ENCODE results near the gene LY86. TPM values are rescaled to one million over a fixed set of nuclear protein-coding genes. Genes with fewer than 3 reads are reported as not detected.

The LY86 gene
- total and polyA plus RNA-seq, 2 donors: 13.4 to 17.1 TPM

DNA sequence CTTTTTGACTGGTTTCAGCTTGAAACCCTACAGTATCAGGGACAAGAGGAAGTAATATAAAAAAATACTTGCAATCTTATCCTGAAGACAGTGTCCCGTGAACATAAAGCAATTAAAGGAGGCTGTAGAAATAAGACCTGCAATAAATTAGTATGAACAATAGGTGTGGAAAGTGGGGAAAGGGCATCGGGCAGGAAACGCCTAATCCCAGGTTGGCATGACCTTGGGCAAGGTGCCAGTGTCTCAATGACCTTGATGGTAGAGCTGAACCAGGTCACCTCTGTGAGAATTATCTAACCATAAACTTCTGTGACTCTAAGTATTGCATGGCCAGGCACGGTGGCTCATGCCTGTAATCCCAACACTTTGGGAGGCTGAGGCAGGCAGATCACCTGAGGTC, 115.2 kb downstream of the LY86 start:
- H3K27me3 ChIP-seq (ENCODE audit: control insufficient read depth in 2 of 2, insufficient read depth in 1 of 2, low read length in 1 of 2): no peaks in the 10 kb centered on the region
- no peak for DNase-seq (ENCODE audit: low read depth in 6 of 9, low spot score in 9 of 9)
- 93% methylated on average over 4 of the region's 4 CpGs for WGBS
- peaks cover 2 to 8% of the 10 kb centered on the region in 2 donors for H3K9me3 ChIP-seq (ENCODE audit: control insufficient read depth in 2 of 2, insufficient read depth in 1 of 2, low read length in 1 of 2)
- peak overlapping the region; percentile 3 to 91 for H3K27ac ChIP-seq (ENCODE audit: low read depth in 1 of 2, low read length in 1 of 2)
- peaks cover 42 to 68% of the 10 kb centered on the region in 2 donors for H3K4me1 ChIP-seq (ENCODE audit: control insufficient read depth in 2 of 2, insufficient read depth in 2 of 2, low read length in 2 of 2)
- H3K4me3 ChIP-seq (ENCODE audit: low read length in 2 of 2): no peak overlapping the region
- no peaks in the 10 kb centered on the region for H3K36me3 ChIP-seq (ENCODE audit: control insufficient read depth in 2 of 2, insufficient read depth in 2 of 2, low read length in 1 of 2)

Data from thymus (tissue), 11 donors.